Measurements from ENCODE around the gene ARHGAP8. TPM values are rescaled to one million over a fixed set of nuclear protein-coding genes. Genes with fewer than 3 reads are reported as not detected.

ARHGAP8 gene
- polyA plus RNA-seq, 1 donor from 2014 or later: 3.0 TPM

DNA sequence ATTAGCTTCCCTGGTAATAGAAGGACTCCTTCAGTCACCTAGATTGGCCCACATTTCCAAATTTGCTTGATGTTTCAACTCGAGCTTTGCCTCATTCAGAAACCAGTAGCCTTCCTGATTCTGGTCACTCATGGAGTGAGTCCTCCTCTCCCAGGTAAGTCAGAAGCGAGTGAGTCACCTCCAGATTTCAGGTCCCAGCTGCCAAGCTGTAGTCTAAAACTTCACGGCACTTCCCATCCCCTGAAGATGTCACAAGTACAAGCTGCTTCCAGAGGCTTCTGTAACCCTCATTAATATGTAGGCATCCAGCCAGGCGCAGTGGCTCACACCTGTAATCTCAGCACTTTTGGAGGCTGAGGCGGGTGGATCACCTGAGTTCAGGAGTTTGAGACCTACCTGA is 23.5 kb downstream of the ARHGAP8 start:
- Histone ChIP-seq H3K79me2 (replicated peaks; ENCODE audit: insufficient read depth, low read length) (no peaks in the 10 kb centered on the region), H3K9me3 (ENCODE audit: low read length) (no peaks in the 10 kb centered on the region), H2AFZ (ENCODE audit: low read depth, low read length) (no peak overlapping the region), H4K20me1 (ENCODE audit: insufficient read depth) (no peaks in the 10 kb centered on the region), H3F3A (ENCODE audit: insufficient read depth, low read length, poor library complexity, severe bottlenecking) (no peaks in the 10 kb centered on the region), H3K9ac (ENCODE audit: low read length) (no peak overlapping the region), H3K4me2 (ENCODE audit: low read length) (no peak overlapping the region), H3K27ac (ENCODE audit: low read length) (no peak overlapping the region), H3K9me2 (ENCODE audit: insufficient read depth, low read length) (no peaks in the 10 kb centered on the region), H3K27me3 (ENCODE audit: insufficient read depth, low read depth, low read length) (no peaks in the 10 kb centered on the region), H3K4me3 (ENCODE audit: low read length) (no peak overlapping the region), H3K36me3 (ENCODE audit: insufficient read depth, low read length) (no peaks in the 10 kb centered on the region)
- TF ChIP-seq, protein P1, sequence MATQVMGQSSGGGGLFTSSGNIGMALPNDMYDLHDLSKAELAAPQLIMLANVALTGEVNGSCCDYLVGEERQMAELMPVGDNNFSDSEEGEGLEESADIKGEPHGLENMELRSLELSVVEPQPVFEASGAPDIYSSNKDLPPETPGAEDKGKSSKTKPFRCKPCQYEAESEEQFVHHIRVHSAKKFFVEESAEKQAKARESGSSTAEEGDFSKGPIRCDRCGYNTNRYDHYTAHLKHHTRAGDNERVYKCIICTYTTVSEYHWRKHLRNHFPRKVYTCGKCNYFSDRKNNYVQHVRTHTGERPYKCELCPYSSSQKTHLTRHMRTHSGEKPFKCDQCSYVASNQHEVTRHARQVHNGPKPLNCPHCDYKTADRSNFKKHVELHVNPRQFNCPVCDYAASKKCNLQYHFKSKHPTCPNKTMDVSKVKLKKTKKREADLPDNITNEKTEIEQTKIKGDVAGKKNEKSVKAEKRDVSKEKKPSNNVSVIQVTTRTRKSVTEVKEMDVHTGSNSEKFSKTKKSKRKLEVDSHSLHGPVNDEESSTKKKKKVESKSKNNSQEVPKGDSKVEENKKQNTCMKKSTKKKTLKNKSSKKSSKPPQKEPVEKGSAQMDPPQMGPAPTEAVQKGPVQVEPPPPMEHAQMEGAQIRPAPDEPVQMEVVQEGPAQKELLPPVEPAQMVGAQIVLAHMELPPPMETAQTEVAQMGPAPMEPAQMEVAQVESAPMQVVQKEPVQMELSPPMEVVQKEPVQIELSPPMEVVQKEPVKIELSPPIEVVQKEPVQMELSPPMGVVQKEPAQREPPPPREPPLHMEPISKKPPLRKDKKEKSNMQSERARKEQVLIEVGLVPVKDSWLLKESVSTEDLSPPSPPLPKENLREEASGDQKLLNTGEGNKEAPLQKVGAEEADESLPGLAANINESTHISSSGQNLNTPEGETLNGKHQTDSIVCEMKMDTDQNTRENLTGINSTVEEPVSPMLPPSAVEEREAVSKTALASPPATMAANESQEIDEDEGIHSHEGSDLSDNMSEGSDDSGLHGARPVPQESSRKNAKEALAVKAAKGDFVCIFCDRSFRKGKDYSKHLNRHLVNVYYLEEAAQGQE (IDR thresholded peaks at IDR 0.05; ENCODE audit: borderline replicate concordance): no peak
- TF ChIP-seq EZH2 (IDR thresholded peaks at IDR 0.05; ENCODE audit: borderline replicate concordance, insufficient read depth, low read length, poor library complexity, severe bottlenecking): no peak
- no peak for TF ChIP-seq TAF1 (IDR thresholded peaks at IDR 0.05; ENCODE audit: low read depth)
- TF ChIP-seq MXI1 (conservative IDR thresholded peaks at IDR 0.05; ENCODE audit: poor library complexity, severe bottlenecking): no peak
- no peak for TF ChIP-seq RAD21 (conservative IDR thresholded peaks at IDR 0.05)
- TF ChIP-seq, protein P2, sequence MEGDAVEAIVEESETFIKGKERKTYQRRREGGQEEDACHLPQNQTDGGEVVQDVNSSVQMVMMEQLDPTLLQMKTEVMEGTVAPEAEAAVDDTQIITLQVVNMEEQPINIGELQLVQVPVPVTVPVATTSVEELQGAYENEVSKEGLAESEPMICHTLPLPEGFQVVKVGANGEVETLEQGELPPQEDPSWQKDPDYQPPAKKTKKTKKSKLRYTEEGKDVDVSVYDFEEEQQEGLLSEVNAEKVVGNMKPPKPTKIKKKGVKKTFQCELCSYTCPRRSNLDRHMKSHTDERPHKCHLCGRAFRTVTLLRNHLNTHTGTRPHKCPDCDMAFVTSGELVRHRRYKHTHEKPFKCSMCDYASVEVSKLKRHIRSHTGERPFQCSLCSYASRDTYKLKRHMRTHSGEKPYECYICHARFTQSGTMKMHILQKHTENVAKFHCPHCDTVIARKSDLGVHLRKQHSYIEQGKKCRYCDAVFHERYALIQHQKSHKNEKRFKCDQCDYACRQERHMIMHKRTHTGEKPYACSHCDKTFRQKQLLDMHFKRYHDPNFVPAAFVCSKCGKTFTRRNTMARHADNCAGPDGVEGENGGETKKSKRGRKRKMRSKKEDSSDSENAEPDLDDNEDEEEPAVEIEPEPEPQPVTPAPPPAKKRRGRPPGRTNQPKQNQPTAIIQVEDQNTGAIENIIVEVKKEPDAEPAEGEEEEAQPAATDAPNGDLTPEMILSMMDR (IDR thresholded peaks at IDR 0.05; ENCODE audit: poor library complexity, severe bottlenecking): no peak
- TF ChIP-seq SMC3 (conservative IDR thresholded peaks at IDR 0.05; ENCODE audit: poor library complexity): no peak
- no peak for TF ChIP-seq POLR2AphosphoS5 (IDR thresholded peaks at IDR 0.05)
- TF ChIP-seq EP300 (conservative IDR thresholded peaks at IDR 0.05; ENCODE audit: poor library complexity, severe bottlenecking): no peak

DNA sequence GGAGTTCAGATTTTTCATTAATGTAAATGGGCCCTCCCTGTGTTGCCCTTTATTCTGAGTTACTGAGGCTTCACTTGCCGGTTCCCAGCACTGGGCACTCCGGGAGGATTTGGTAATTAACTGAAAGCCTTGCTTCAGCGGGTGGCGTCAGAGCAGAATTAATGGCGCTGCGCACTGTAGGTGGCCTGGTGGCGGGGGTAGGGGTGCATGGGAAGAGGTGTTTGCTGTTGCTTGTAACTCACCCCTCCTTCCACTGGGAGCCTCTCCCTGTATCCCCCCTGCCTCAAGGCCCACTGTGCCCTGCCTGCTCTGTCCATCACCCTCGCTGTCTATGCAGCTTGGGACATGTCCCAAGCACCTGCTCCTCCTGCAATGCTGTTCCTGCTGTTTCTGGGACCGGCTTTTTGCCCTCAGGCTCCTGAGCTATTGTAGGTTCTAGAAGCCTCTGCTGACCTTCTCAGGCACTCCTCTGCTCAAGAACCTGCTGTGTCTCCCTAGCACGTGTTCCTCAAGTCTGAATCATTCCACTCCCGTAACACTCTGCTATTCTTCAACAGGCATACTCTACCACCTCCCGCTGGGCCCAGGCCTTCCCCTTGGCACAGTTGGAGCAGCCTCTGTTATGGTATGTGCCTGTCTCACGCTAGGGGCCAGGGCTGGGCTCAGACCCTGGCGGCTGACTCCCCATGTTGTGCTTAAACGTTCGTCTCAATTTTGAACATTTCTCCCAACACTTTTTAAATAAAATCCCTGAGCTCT is 24.4 kb downstream of the ARHGAP8 start:
- Histone ChIP-seq H3K27me3 (ENCODE audit: insufficient read depth, low read depth, low read length) (no peaks in the 10 kb centered on the region), H4K20me1 (ENCODE audit: insufficient read depth) (no peaks in the 10 kb centered on the region), H3K79me2 (replicated peaks; ENCODE audit: insufficient read depth, low read length) (no peaks in the 10 kb centered on the region), H3K36me3 (ENCODE audit: insufficient read depth, low read length) (no peaks in the 10 kb centered on the region), H3K9me3 (ENCODE audit: low read length) (no peaks in the 10 kb centered on the region), H3K4me2 (ENCODE audit: low read length) (no peak overlapping the region), H3K27ac (ENCODE audit: low read length) (no peak overlapping the region), H3K9ac (ENCODE audit: low read length) (no peak overlapping the region), H2AFZ (ENCODE audit: low read depth, low read length) (no peak overlapping the region), H3F3A (ENCODE audit: insufficient read depth, low read length, poor library complexity, severe bottlenecking) (no peaks in the 10 kb centered on the region), H3K9me2 (ENCODE audit: insufficient read depth, low read length) (no peaks in the 10 kb centered on the region), H3K4me3 (ENCODE audit: low read length) (no peak overlapping the region)
- TF ChIP-seq EZH2 (IDR thresholded peaks at IDR 0.05; ENCODE audit: borderline replicate concordance, insufficient read depth, low read length, poor library complexity, severe bottlenecking) (no peak), MXI1 (conservative IDR thresholded peaks at IDR 0.05; ENCODE audit: poor library complexity, severe bottlenecking) (no peak), SMC3 (conservative IDR thresholded peaks at IDR 0.05; ENCODE audit: poor library complexity) (no peak), POLR2AphosphoS5 (IDR thresholded peaks at IDR 0.05) (no peak), RAD21 (conservative IDR thresholded peaks at IDR 0.05) (no peak), EP300 (conservative IDR thresholded peaks at IDR 0.05; ENCODE audit: poor library complexity, severe bottlenecking) (no peak), TAF1 (IDR thresholded peaks at IDR 0.05; ENCODE audit: low read depth) (no peak)
- TF ChIP-seq, protein P1 (IDR thresholded peaks at IDR 0.05; ENCODE audit: borderline replicate concordance): no peak
- TF ChIP-seq, protein P2 (IDR thresholded peaks at IDR 0.05; ENCODE audit: poor library complexity, severe bottlenecking): no peak

All from neural cell (in vitro differentiated cells).